Breast epithelium (tissue), 4 donors: ENCODE data around the gene SDCCAG8. TPM values are rescaled to one million over a fixed set of nuclear protein-coding genes. Genes with fewer than 3 reads are reported as not detected.

ENCODE experiments used
- DNase-seq, 2 donors: peaks; one replicate each; pipeline ENCODE4 v3.0.0-alpha.2; 2019; ENCODE audit warnings: low spot score in 2 of 2
- H3K27ac ChIP-seq, 2 donors: fragments of 200-600 bp; sonication (generic) in 1 of 2; one replicate each; pipeline ENCODE4 v1.5.1; 2016 to 2019; ENCODE audit warnings: mild to moderate bottlenecking in 1 of 2
- H3K27me3 ChIP-seq, 2 donors: fragments of 200-600 bp; sonication (generic) in 1 of 2; one replicate each; pipeline versions ENCODE4 v1.5.1 to v1.6.0; 2017 to 2019; ENCODE audit warnings: control low read depth in 1 of 2, mild to moderate bottlenecking in 1 of 2
- H3K36me3 ChIP-seq: fragments of 200-600 bp; one replicate; pipeline ENCODE4 v1.5.1; 2019
- H3K4me1 ChIP-seq, 2 donors: fragments of 200-600 bp; sonication (generic); one replicate each; pipeline ENCODE4 v1.5.1; 2016 to 2019; ENCODE audit warnings: control low read depth in 1 of 2
- H3K4me3 ChIP-seq, 3 donors: fragments of 200-600 bp; sonication (generic); 1 replicate in 2 of 3; 2 replicates in 1 of 3; pipeline ENCODE4 v1.5.1; 2016 to 2019; ENCODE audit warnings: mild to moderate bottlenecking in 3 of 3, moderate library complexity in 2 of 3
- H3K9me3 ChIP-seq, 2 donors: fragments of 200-600 bp; sonication (generic) in 1 of 2; one replicate each; pipeline ENCODE4 v1.5.1; 2016 to 2019; ENCODE audit warnings: control low read depth in 1 of 2
- POLR2A ChIP-seq: fragments of 450-650 bp; IDR thresholded peaks from one replicate; pipeline ENCODE4 v1.6.1; 2016; ENCODE audit warnings: antibody characterized with exemption, mild to moderate bottlenecking, moderate library complexity
- POLR2AphosphoS5 ChIP-seq, 3 donors: sonication (generic); formaldehyde crosslinking; IDR thresholded peaks; one replicate each; pipeline ENCODE4 v1.6.1; 2017; ENCODE audit warnings: antibody characterized with exemption in 3 of 3
- intact Hi-C: fragments of 100-400 bp; cut with DNase I; formaldehyde crosslinking; loops from one replicate; pipeline ENCODE4 v1.15.1; 2023; ENCODE audit warnings: low total_unique reads
- total RNA-seq, 3 donors: library from RNA; depleted of rRNA; stranded (reverse); fragments of >200 nt; gene quantifications; one replicate each; pipeline ENCODE4 v1.1.0, GENCODE V29; 2016
- TF ChIP-seq, protein P1 (sequence below), 3 donors: fragments of 450-650 bp; IDR thresholded peaks; one replicate each; pipeline ENCODE4 v1.5.1; 2016 to 2017; ENCODE audit warnings: antibody characterized with exemption in 3 of 3, mild to moderate bottlenecking in 3 of 3, moderate library complexity in 3 of 3

The SDCCAG8 gene
- total RNA-seq, 3 donors from 2014 or later: 48.6 to 73.0 (median 62.3) TPM

- H3K27ac ChIP-seq: no peak overlapping the region
- no peak for DNase-seq
- no peaks in the 10 kb centered on the region for H3K9me3 ChIP-seq
- H3K27me3 ChIP-seq: no peaks in the 10 kb centered on the region
- no peaks in the 10 kb centered on the region for H3K4me1 ChIP-seq
- TF ChIP-seq POLR2AphosphoS5 (IDR thresholded peaks at IDR 0.05) (no peak), POLR2A (no peak)
- TF ChIP-seq, protein P1, sequence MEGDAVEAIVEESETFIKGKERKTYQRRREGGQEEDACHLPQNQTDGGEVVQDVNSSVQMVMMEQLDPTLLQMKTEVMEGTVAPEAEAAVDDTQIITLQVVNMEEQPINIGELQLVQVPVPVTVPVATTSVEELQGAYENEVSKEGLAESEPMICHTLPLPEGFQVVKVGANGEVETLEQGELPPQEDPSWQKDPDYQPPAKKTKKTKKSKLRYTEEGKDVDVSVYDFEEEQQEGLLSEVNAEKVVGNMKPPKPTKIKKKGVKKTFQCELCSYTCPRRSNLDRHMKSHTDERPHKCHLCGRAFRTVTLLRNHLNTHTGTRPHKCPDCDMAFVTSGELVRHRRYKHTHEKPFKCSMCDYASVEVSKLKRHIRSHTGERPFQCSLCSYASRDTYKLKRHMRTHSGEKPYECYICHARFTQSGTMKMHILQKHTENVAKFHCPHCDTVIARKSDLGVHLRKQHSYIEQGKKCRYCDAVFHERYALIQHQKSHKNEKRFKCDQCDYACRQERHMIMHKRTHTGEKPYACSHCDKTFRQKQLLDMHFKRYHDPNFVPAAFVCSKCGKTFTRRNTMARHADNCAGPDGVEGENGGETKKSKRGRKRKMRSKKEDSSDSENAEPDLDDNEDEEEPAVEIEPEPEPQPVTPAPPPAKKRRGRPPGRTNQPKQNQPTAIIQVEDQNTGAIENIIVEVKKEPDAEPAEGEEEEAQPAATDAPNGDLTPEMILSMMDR (IDR thresholded peaks at IDR 0.05): no peak
- H3K36me3 ChIP-seq: no peaks in the 10 kb centered on the region
- H3K4me3 ChIP-seq: no peak overlapping the region
- intact Hi-C loops: no loop called here
Measured at GRCh38 chr1:243452092-243452491, 196.3 kb downstream of the SDCCAG8 start.

DNA sequence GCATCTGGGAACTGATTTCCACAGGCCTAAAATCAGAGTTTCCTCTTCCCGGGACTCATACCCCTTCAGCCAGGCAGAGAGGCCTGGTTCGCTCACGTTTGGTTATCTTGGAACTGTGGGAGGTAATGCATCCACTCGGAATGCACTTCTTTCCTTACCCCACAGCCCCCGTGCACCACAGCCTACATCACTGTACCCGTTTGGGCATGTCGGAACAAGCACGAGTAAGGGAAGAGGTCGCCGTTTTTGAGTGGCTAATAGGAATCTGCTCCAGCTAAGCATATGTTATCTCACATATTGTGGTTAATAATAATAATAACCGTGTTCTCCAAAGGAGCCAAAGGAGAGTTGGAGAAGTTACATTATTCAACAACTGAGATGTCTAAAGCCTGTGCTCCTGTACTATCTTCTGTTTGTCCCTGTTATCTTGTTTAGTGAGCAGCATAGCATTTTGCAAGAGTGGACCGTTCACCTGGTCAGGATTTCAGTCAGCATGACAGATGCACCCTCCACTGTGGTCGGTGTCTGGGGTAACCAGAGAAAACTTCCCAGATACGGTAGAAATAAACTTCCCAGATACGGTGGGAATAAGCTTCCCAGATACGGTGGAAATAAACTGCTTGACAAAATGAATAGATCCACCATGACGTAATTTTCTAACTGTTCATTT is 198.6 kb downstream of the SDCCAG8 start:
- Histone ChIP-seq H3K9me3 (no peaks in the 10 kb centered on the region), H3K27me3 (no peaks in the 10 kb centered on the region), H3K27ac (no peak overlapping the region), H3K4me3 (no peak overlapping the region), H3K4me1 (no peaks in the 10 kb centered on the region), H3K36me3 (no peaks in the 10 kb centered on the region)
- intact Hi-C loops: no loop called here
- no peak for TF ChIP-seq POLR2AphosphoS5 (IDR thresholded peaks at IDR 0.05)
- TF ChIP-seq, protein P1 (IDR thresholded peaks at IDR 0.05): no peak
- TF ChIP-seq POLR2A: no peak
- no peak for DNase-seq

DNA sequence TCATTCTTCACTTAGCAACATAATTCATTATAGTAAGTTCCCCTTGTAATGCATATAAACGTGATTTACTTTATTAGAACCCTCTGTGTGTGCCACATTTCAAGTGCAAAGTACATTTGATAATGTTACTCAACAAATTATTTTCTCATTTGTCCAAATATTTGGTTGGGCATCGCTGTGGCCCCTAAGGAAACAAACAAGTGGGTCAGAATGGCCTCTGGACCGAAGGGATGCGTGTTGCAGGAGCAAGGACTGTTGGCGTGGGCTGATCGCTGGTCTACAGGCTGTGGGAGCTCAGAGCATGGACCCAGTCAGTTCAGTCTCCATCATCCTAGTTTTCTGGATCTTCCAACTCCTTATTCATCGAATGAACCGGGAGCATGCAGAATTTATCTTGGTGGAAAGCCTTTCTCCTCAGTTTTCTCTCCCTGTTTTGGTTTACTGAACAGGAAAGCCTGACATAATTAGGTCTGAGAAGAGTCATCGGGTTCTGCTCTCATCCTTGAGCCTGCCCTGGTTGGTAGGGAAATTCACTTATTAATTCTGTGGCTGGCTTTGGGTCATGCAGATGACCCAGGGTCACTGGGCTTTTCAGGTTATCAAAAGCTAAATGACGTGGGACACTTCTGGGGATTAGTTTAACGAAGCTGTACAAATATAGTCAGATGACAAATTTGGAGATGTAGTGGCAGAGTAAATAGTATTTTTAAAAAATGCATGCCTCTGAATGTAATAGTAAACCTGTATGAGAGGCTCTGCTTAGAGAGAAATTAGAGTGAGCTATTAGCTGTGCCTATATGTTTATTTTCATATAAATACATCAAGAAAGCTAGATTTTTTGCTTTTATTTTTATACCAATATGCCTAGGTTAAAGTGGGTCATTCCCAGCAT is 200.2 kb downstream of the SDCCAG8 start:
- H3K4me3 ChIP-seq: no peak overlapping the region
- no peak for DNase-seq
- H3K27ac ChIP-seq: no peak overlapping the region
- H3K9me3 ChIP-seq: no peaks in the 10 kb centered on the region
- TF ChIP-seq POLR2A (no peak), POLR2AphosphoS5 (IDR thresholded peaks at IDR 0.05) (no peak)
- TF ChIP-seq, protein P1 (IDR thresholded peaks at IDR 0.05): no peak
- no peaks in the 10 kb centered on the region for H3K36me3 ChIP-seq
- intact Hi-C loops: no loop called here
- no peaks in the 10 kb centered on the region for H3K27me3 ChIP-seq
- no peaks in the 10 kb centered on the region for H3K4me1 ChIP-seq

DNA sequence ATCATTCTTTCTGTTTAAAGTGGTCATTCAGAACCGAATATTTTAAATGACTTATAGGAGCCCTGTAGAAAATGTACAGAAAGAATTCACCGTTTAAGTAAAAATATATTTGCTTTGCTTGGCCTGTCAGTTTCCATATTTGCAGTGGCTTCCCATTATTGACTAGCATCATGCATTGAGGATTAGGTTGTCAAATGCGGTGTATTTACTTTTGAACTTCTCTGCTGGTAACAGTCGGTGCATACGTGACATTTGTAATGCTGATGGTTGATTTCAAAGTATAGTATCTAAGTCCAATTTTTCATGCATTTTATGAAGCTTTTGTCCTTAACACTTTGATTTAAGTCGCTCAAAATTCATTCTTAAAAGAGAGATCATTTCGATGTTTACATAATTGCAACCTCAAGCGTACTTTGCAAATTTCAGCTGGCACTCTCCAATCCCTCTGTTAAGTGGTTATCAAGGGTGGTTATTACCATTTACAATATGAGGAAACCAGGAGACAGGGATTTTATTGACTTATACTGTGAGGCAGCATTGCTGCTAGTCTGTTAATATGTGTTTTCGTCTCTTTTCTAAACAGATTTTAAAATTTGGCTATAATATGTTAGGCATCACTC is 201.6 kb downstream of the SDCCAG8 start:
- H3K9me3 ChIP-seq: no peaks in the 10 kb centered on the region
- no peak overlapping the region for H3K27ac ChIP-seq
- H3K27me3 ChIP-seq: no peaks in the 10 kb centered on the region
- no peak for DNase-seq
- H3K4me1 ChIP-seq: no peaks in the 10 kb centered on the region
- H3K36me3 ChIP-seq: no peaks in the 10 kb centered on the region
- H3K4me3 ChIP-seq: no peak overlapping the region
- TF ChIP-seq POLR2A: no peak
- intact Hi-C loops: no loop called here

- H3K27ac ChIP-seq: no peak overlapping the region
- TF ChIP-seq, protein P1 (IDR thresholded peaks at IDR 0.05): no peak
- TF ChIP-seq POLR2A (no peak), POLR2AphosphoS5 (IDR thresholded peaks at IDR 0.05) (no peak)
- no peak for DNase-seq
Measured at GRCh38 chr1:243459059-243459458, 203.2 kb downstream of the SDCCAG8 start.

More at GRCh38 chr1:243459059-243459458, 203.2 kb downstream of the SDCCAG8 start:
- H3K4me1 ChIP-seq: no peaks in the 10 kb centered on the region
- H3K36me3 ChIP-seq: no peaks in the 10 kb centered on the region
- H3K9me3 ChIP-seq: no peaks in the 10 kb centered on the region
- H3K4me3 ChIP-seq: no peak overlapping the region
- H3K27me3 ChIP-seq: no peaks in the 10 kb centered on the region
- intact Hi-C loops: no loop called here
